Fibroblast of lung (primary cell): ENCODE data around the gene LMAN2. TPM values are rescaled to one million over a fixed set of nuclear protein-coding genes. Genes with fewer than 3 reads are reported as not detected.

Source experiments
- DNase-seq, 2 donors: peaks; one replicate each; pipeline versions ENCODE4 v3.0.0 to v3.0.0-alpha.2; 2010; ENCODE audit warnings: low read depth in 2 of 2
- H2AFZ ChIP-seq: 2 replicates; pipeline ENCODE4 v1.5.1; 2012; ENCODE audit warnings: low read length, control low read depth, inconsistent platforms
- H3K27ac ChIP-seq: 2 replicates; pipeline ENCODE4 v1.5.1; 2011; ENCODE audit warnings: low read length, control low read depth; ENCODE audit not compliant: insufficient read depth
- H3K27me3 ChIP-seq: 2 replicates; pipeline ENCODE4 v1.5.1; 2011; ENCODE audit warnings: mild to moderate bottlenecking, low read length; ENCODE audit not compliant: control insufficient read depth, insufficient read depth
- H3K36me3 ChIP-seq: 2 replicates; pipeline ENCODE4 v1.5.1; 2011; ENCODE audit warnings: low read length; ENCODE audit not compliant: control insufficient read depth, insufficient read depth
- H3K4me1 ChIP-seq: 2 replicates; pipeline ENCODE4 v1.5.1; 2011; ENCODE audit warnings: low read length; ENCODE audit not compliant: control insufficient read depth, insufficient read depth; ENCODE audit errors: extremely low read depth
- H3K4me2 ChIP-seq: 2 replicates; pipeline ENCODE4 v1.5.1; 2011; ENCODE audit warnings: low read length, control low read depth; ENCODE audit not compliant: insufficient read depth; ENCODE audit errors: extremely low read depth
- H3K4me3 ChIP-seq, 4 experiments: fragments of 200-600 bp in 1 of 4; sonication (generic) in 1 of 4; replicated peaks in 1 of 4; 2 replicates each; pipeline ENCODE4 v1.5.1; 2011 to 2016; ENCODE audit warnings: low read length in 4 of 4, low read depth in 3 of 4, mild to moderate bottlenecking in 3 of 4, control low read depth in 2 of 4, inconsistent platforms in 1 of 4, mixed read lengths in 1 of 4; ENCODE audit not compliant: insufficient read depth in 1 of 4; ENCODE audit errors: control extremely low read depth in 1 of 4
- H3K79me2 ChIP-seq: 2 replicates; pipeline ENCODE4 v1.5.1; 2012; ENCODE audit warnings: mild to moderate bottlenecking, low read length, inconsistent platforms; ENCODE audit not compliant: control insufficient read depth, insufficient read depth
- H3K9ac ChIP-seq: 2 replicates; pipeline ENCODE4 v1.5.1; 2011; ENCODE audit warnings: mild to moderate bottlenecking, low read length, control low read depth; ENCODE audit not compliant: insufficient read depth
- H3K9me3 ChIP-seq: 2 replicates; pipeline ENCODE4 v1.5.1; 2012; ENCODE audit warnings: low read depth, low read length; ENCODE audit not compliant: control insufficient read depth, insufficient read depth
- H4K20me1 ChIP-seq: 2 replicates; pipeline ENCODE4 v1.5.1; 2011; ENCODE audit warnings: low read length; ENCODE audit not compliant: control insufficient read depth, insufficient read depth; ENCODE audit errors: extremely low read depth
- CTCF ChIP-seq, 2 donors: IDR thresholded peaks in 1 of 2; conservative IDR thresholded peaks in 1 of 2; 1 replicate in 1 of 2; 2 replicates in 1 of 2; pipeline ENCODE4 v1.5.1; 2011 to 2012; ENCODE audit warnings: low read length in 2 of 2, control low read depth in 1 of 2, inconsistent platforms in 1 of 2, low read depth in 1 of 2, mild to moderate bottlenecking in 1 of 2
- EZH2 ChIP-seq: IDR thresholded peaks from 2 replicates; pipeline ENCODE4 v1.5.1; 2012; ENCODE audit warnings: low read length, control low read depth, mild to moderate bottlenecking; ENCODE audit errors: missing control alignments
- polyA plus RNA-seq, 2 donors: library from polyadenylated mRNA; depleted of rRNA in 1 of 2; stranded (reverse) in 1 of 2; unstranded in 1 of 2; fragments of >200 nt; gene quantifications; 2 replicates each; pipeline ENCODE4 v1.2.1, GENCODE V29; 2011 to 2012; ENCODE audit warnings: missing spikeins in 1 of 2
- total RNA-seq: library from RNA; depleted of rRNA; stranded (reverse); fragments of >200 nt; gene quantifications from 2 replicates; pipeline ENCODE4 v1.2.1, GENCODE V29; 2014

The LMAN2 gene
- total and polyA plus RNA-seq, 2 donors (not counting 1 experiment from before 2014, with no cell fraction given), result 145 to 396 TPM

GRCh38 chr5:177357459-177358351 is 6.2 kb upstream of the LMAN2 start, which contains the start of gene RGS14:
RGS14 (plus strand) TSS chr5:177357924; CDS start chr5:177358025, 101 bp downstream.
- no peaks in the 10 kb centered on the region for H3K36me3 ChIP-seq
- H3K4me1 ChIP-seq, result no peaks in the 10 kb centered on the region
- TF ChIP-seq EZH2 (no peak), CTCF (conservative IDR thresholded peaks at IDR 0.05 in 1 of 2, IDR thresholded peaks at IDR 0.05 in 1 of 2; ENCODE audit: low read depth in 1 of 2, low read length in 2 of 2) (no peak)
- no peak within 1 kb of the TSS for H3K4me3 ChIP-seq
- no peaks in the 10 kb centered on the region for H3K9me3 ChIP-seq
- H2AFZ ChIP-seq, result no peak within 1 kb of the TSS
- H3K27ac ChIP-seq, result no peak within 1 kb of the TSS
- H3K79me2 ChIP-seq, result no peaks in the 10 kb centered on the region
- H3K9ac ChIP-seq, result no peak within 1 kb of the TSS
- H4K20me1 ChIP-seq, result no peaks in the 10 kb centered on the region
- peak in 1 of 2 donors; percentile 64 for DNase-seq
- H3K4me2 ChIP-seq, result no peak within 1 kb of the TSS
- peaks cover 17% of the 10 kb centered on the region for H3K27me3 ChIP-seq

- H3K4me2 ChIP-seq, result no peak overlapping the region
- no peaks in the 10 kb centered on the region for H3K36me3 ChIP-seq
- H3K4me1 ChIP-seq, result no peaks in the 10 kb centered on the region
- H3K79me2 ChIP-seq, result no peaks in the 10 kb centered on the region
- H3K9me3 ChIP-seq, result no peaks in the 10 kb centered on the region
- DNase-seq, result no peak
- TF ChIP-seq CTCF (conservative IDR thresholded peaks at IDR 0.05 in 1 of 2, IDR thresholded peaks at IDR 0.05 in 1 of 2; ENCODE audit: low read depth in 1 of 2, low read length in 2 of 2) (no peak), EZH2 (no peak)
- H3K9ac ChIP-seq, result no peak overlapping the region
- H2AFZ ChIP-seq, result no peak overlapping the region
- H3K27me3 ChIP-seq, result peaks cover 14% of the 10 kb centered on the region
- H4K20me1 ChIP-seq, result no peaks in the 10 kb centered on the region
- no peak overlapping the region for H3K27ac ChIP-seq
- H3K4me3 ChIP-seq, result no peak overlapping the region
These were observed 5.6 kb upstream of the LMAN2 start for GRCh38 chr5:177357146-177357458.

- Histone ChIP-seq H3K4me1 (no peaks in the 10 kb centered on the region), H4K20me1 (no peaks in the 10 kb centered on the region)
These were observed 5.3 kb upstream of the LMAN2 start for GRCh38 chr5:177356746-177357145.

More at GRCh38 chr5:177356746-177357145, 5.3 kb upstream of the LMAN2 start:
- Histone ChIP-seq H3K79me2 (no peaks in the 10 kb centered on the region), H3K4me3 (no peak overlapping the region), H3K9me3 (no peaks in the 10 kb centered on the region), H3K4me2 (no peak overlapping the region), H2AFZ (no peak overlapping the region), H3K36me3 (no peaks in the 10 kb centered on the region), H3K27ac (no peak overlapping the region), H3K9ac (no peak overlapping the region), H3K27me3 (peaks cover 14% of the 10 kb centered on the region)
- DNase-seq, result no peak
- TF ChIP-seq EZH2 (peak; percentile 17), CTCF (conservative IDR thresholded peaks at IDR 0.05 in 1 of 2, IDR thresholded peaks at IDR 0.05 in 1 of 2; ENCODE audit: low read depth in 1 of 2, low read length in 2 of 2) (no peak)
